Measurements from ENCODE around the gene PCP2.

- no peak for TF ChIP-seq MTA1 (CRISPR knock-in tag; IDR thresholded peaks at IDR 0.05; ENCODE audit: borderline replicate concordance)
- no peak for TF ChIP-seq GTF2F1 (IDR thresholded peaks at IDR 0.05; ENCODE audit: low read length)
- no peak for TF ChIP-seq CTCF (CRISPR knock-in tag; IDR thresholded peaks at IDR 0.05)
- TF ChIP-seq ZBTB49 (CRISPR knock-in tag; IDR thresholded peaks at IDR 0.05; ENCODE audit: borderline replicate concordance), result no peak
- TF ChIP-seq FOXA1 (IDR thresholded peaks at IDR 0.05), result no peak
- TF ChIP-seq FOXA1 (CRISPR knock-in tag; IDR thresholded peaks at IDR 0.05), result no peak
- TF ChIP-seq ZNF136 (CRISPR knock-in tag; IDR thresholded peaks at IDR 0.05; ENCODE audit: low read depth), result no peak
- no peak for TF ChIP-seq FOXK2 (IDR thresholded peaks at IDR 0.05)
- TF ChIP-seq ZFP1 (CRISPR knock-in tag; IDR thresholded peaks at IDR 0.05), result no peak
- no peak for TF ChIP-seq RORA (CRISPR knock-in tag; IDR thresholded peaks at IDR 0.05)
- no peak for TF ChIP-seq ZHX1 (CRISPR knock-in tag; IDR thresholded peaks at IDR 0.05; ENCODE audit: low read depth)
These were observed 29.6 kb downstream of the PCP2 start for GRCh38 chr19:7603919-7604318.
